Measurements from ENCODE around the gene SETBP1. TPM values are rescaled to one million over a fixed set of nuclear protein-coding genes. Genes with fewer than 3 reads are reported as not detected.

Gene SETBP1
- total and polyA plus RNA-seq, 2 of the 13 experiments (the other 11 are each of a cell fraction or from before 2014, with no cell fraction given) = 0.18 to 0.65 TPM

DNA sequence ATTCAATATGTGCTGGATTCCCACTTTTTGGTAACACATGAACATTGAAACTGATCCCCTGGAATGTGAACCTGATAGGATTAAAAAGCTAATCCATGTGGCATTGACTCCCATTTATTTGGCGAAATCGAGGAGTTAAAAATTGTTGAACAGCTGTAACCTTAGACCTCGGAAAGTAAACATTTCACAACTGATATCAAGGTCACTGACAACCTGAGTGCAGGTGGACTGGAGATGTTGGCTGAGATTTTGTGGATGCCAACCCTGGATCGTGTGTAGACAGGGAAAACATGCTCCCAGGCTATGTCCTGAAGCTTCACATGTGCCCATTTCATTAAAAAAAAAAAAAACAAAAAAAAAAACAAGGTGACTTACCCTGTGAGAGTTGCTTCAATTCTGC is 204.8 kb downstream of the SETBP1 start:
- POLR2A ChIA-PET = no interaction called here
- Histone ChIP-seq H2AFZ (ENCODE audit: low read length) (no peak overlapping the region), H4K20me1 (ENCODE audit: insufficient read depth, low read length) (no peaks in the 10 kb centered on the region), H3K36me3 (replicated peaks in 1 of 2; ENCODE audit: control insufficient read depth in 1 of 2, insufficient read depth in 2 of 2, low read length in 2 of 2) (no peaks in the 10 kb centered on the region), H3K4me2 (ENCODE audit: low read depth, low read length) (no peak overlapping the region), H3K4me3 (replicated peaks in 1 of 3; ENCODE audit: insufficient read depth in 1 of 3, low read depth in 2 of 3, low read length in 3 of 3) (no peak overlapping the region), H3K27ac (ENCODE audit: extremely low read length, insufficient read depth, low read length) (no peak overlapping the region), H3K9me3 (ENCODE audit: low read length) (peaks cover 5% of the 10 kb centered on the region), H3K4me1 (ENCODE audit: insufficient read depth, low read length) (no peaks in the 10 kb centered on the region), H3K79me2 (ENCODE audit: insufficient read depth, low read length) (no peaks in the 10 kb centered on the region), H3K27me3 (ENCODE audit: control insufficient read depth in 1 of 2, insufficient read depth in 2 of 2, low read length in 2 of 2) (no peaks in the 10 kb centered on the region), H3K9ac (ENCODE audit: insufficient read depth, low read depth, low read length) (no peak overlapping the region)
- intact Hi-C loops (cut with micrococcal nuclease; ENCODE audit: unreplicated experiment) (no loop called here), in situ Hi-C loops (cut with HindIII; ENCODE audit: extremely low pct_ligation_motif_present, low pct_unique_long_range_greater_than_20kb) (no loop called here)
- CTCF ChIA-PET (ENCODE audit: low intra/inter-chr PET ratio, low total read pairs) = no interaction called here
- 20% methylated on average over 4 of the region's 4 CpGs for WGBS (ENCODE audit: low lambda C conversion rate)
- TF ChIP-seq ZNF432 (CRISPR knock-in tag; IDR thresholded peaks at IDR 0.05; ENCODE audit: borderline replicate concordance) (no peak), TGIF2 (CRISPR knock-in tag; IDR thresholded peaks at IDR 0.05) (no peak), CENPX (CRISPR knock-in tag; IDR thresholded peaks at IDR 0.05) (no peak), BHLHE40 (IDR thresholded peaks at IDR 0.05; ENCODE audit: low read length) (no peak), HNF4G (IDR thresholded peaks at IDR 0.05; ENCODE audit: borderline replicate concordance, low read depth, low read length) (no peak), HNF4G (CRISPR knock-in tag; IDR thresholded peaks at IDR 0.05; ENCODE audit: borderline replicate concordance, low read depth) (no peak)
- TF ChIP-seq, protein P1, sequence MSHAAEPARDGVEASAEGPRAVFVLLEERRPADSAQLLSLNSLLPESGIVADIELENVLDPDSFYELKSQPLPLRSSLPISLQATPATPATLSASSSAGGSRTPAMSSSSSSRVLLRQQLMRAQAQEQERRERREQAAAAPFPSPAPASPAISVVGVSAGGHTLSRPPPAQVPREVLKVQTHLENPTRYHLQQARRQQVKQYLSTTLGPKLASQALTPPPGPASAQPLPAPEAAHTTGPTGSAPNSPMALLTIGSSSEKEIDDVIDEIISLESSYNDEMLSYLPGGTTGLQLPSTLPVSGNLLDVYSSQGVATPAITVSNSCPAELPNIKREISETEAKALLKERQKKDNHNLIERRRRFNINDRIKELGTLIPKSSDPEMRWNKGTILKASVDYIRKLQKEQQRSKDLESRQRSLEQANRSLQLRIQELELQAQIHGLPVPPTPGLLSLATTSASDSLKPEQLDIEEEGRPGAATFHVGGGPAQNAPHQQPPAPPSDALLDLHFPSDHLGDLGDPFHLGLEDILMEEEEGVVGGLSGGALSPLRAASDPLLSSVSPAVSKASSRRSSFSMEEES (CRISPR knock-in tag; IDR thresholded peaks at IDR 0.05) = no peak
- FAIRE-seq (no peak), ATAC-seq (no peak), DNase-seq (ENCODE audit: low spot score) (no peak)
- no TSS peak for BruUV-seq (replicated peaks)

- Histone ChIP-seq H3K9me3 (ENCODE audit: low read length) (peaks cover 19% of the 10 kb centered on the region), H3K4me3 (replicated peaks in 1 of 3; ENCODE audit: insufficient read depth in 1 of 3, low read depth in 2 of 3, low read length in 3 of 3) (no peak overlapping the region), H3K4me2 (ENCODE audit: low read depth, low read length) (no peak overlapping the region), H2AFZ (ENCODE audit: low read length) (no peak overlapping the region), H4K20me1 (ENCODE audit: insufficient read depth, low read length) (no peaks in the 10 kb centered on the region), H3K9ac (ENCODE audit: insufficient read depth, low read depth, low read length) (no peak overlapping the region), H3K4me1 (ENCODE audit: insufficient read depth, low read length) (no peaks in the 10 kb centered on the region), H3K27me3 (ENCODE audit: control insufficient read depth in 1 of 2, insufficient read depth in 2 of 2, low read length in 2 of 2) (no peaks in the 10 kb centered on the region), H3K27ac (ENCODE audit: extremely low read length, insufficient read depth, low read length) (no peak overlapping the region), H3K36me3 (replicated peaks in 1 of 2; ENCODE audit: control insufficient read depth in 1 of 2, insufficient read depth in 2 of 2, low read length in 2 of 2) (no peaks in the 10 kb centered on the region), H3K79me2 (ENCODE audit: insufficient read depth, low read length) (no peaks in the 10 kb centered on the region)
- ATAC-seq = no peak
- no peak for FAIRE-seq
- ChIA-PET CTCF (ENCODE audit: low intra/inter-chr PET ratio, low total read pairs) (no interaction called here), POLR2A (no interaction called here)
- in situ Hi-C loops (cut with HindIII; ENCODE audit: extremely low pct_ligation_motif_present, low pct_unique_long_range_greater_than_20kb) = no loop called here
- no TSS peak for BruUV-seq (replicated peaks)
- intact Hi-C loops (cut with micrococcal nuclease; ENCODE audit: unreplicated experiment) = no loop called here
- no peak for DNase-seq (ENCODE audit: low spot score)
- TF ChIP-seq EHMT2 (IDR thresholded peaks at IDR 0.05; ENCODE audit: borderline replicate concordance, low read depth, low read length) (no peak), ZNF205 (CRISPR knock-in tag; IDR thresholded peaks at IDR 0.05) (no peak), MAF1 (CRISPR knock-in tag; IDR thresholded peaks at IDR 0.05; ENCODE audit: borderline replicate concordance) (no peak), ZSCAN22 (CRISPR knock-in tag; IDR thresholded peaks at IDR 0.05) (no peak), ZNF674 (CRISPR knock-in tag; IDR thresholded peaks at IDR 0.05; ENCODE audit: low read depth) (no peak), KAT7 (CRISPR knock-in tag; IDR thresholded peaks at IDR 0.05; ENCODE audit: borderline replicate concordance) (no peak), ZNF44 (CRISPR knock-in tag; IDR thresholded peaks at IDR 0.05) (no peak)
- TF ChIP-seq, protein P2, sequence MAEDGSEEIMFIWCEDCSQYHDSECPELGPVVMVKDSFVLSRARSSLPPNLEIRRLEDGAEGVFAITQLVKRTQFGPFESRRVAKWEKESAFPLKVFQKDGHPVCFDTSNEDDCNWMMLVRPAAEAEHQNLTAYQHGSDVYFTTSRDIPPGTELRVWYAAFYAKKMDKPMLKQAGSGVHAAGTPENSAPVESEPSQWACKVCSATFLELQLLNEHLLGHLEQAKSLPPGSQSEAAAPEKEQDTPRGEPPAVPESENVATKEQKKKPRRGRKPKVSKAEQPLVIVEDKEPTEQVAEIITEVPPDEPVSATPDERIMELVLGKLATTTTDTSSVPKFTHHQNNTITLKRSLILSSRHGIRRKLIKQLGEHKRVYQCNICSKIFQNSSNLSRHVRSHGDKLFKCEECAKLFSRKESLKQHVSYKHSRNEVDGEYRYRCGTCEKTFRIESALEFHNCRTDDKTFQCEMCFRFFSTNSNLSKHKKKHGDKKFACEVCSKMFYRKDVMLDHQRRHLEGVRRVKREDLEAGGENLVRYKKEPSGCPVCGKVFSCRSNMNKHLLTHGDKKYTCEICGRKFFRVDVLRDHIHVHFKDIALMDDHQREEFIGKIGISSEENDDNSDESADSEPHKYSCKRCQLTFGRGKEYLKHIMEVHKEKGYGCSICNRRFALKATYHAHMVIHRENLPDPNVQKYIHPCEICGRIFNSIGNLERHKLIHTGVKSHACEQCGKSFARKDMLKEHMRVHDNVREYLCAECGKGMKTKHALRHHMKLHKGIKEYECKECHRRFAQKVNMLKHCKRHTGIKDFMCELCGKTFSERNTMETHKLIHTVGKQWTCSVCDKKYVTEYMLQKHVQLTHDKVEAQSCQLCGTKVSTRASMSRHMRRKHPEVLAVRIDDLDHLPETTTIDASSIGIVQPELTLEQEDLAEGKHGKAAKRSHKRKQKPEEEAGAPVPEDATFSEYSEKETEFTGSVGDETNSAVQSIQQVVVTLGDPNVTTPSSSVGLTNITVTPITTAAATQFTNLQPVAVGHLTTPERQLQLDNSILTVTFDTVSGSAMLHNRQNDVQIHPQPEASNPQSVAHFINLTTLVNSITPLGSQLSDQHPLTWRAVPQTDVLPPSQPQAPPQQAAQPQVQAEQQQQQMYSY (CRISPR knock-in tag; IDR thresholded peaks at IDR 0.05) = no peak
Observed at GRCh38 chr18:44887227-44887631, 206.5 kb downstream of the SETBP1 start.
